ES-I3 (cell line): Measurements from ENCODE around the gene THADA.

ENCODE experiments used
- H3K36me3 ChIP-seq: 2 replicates; pipeline ENCODE4 v1.6.1; 2013; ENCODE audit warnings: mild to moderate bottlenecking, low read length, control low read depth, moderate library complexity; ENCODE audit not compliant: insufficient read depth
- H3K4me1 ChIP-seq: 2 replicates; pipeline ENCODE4 v1.6.1; 2013; ENCODE audit warnings: mild to moderate bottlenecking, control low read depth, low read length; ENCODE audit not compliant: insufficient read depth
- H3K9ac ChIP-seq: 2 replicates; pipeline ENCODE4 v1.6.1; 2013; ENCODE audit warnings: low read depth, mild to moderate bottlenecking, low read length, moderate library complexity
- H3K9me3 ChIP-seq: 2 replicates; pipeline ENCODE4 v1.6.1; 2013; ENCODE audit warnings: mild to moderate bottlenecking, low read length, moderate library complexity; ENCODE audit not compliant: control insufficient read depth, insufficient read depth

The THADA gene

GRCh38 chr2:43280994-43281393 is 314.8 kb downstream of the THADA start:
- Histone ChIP-seq H3K9ac (no peak overlapping the region), H3K9me3 (peaks cover 7% of the 10 kb centered on the region; the same call in 1 of the 2 replicates), H3K36me3 (peaks cover 3% of the 10 kb centered on the region; the same call in 1 of the 2 replicates), H3K4me1 (0 out of 2 replicates have a peak, but pooled peaks cover 3% of the 10 kb centered on the region)

DNA sequence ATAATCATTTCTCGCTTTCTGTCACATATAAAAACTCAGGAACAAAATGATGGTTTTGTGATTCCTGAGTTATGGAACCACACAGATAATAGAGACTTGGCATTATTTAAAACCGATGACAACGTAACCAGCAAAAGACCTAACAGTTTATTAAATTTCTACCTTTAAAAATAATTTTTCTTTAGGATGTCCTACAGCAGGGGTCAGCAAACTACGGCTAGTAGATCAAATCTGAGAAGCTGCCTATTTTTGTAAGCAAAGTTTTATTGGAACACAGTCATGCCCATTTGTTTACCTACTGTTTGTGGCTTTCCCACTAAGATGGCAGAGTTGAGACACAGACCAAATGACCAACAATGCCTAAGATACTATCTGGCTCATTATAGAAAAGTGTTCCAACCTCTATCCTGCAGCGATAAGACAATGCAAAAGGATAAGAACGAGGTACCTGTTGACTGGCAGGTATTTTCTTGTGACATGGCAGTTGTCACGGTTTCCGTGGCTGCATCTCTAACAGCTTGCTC is 316.5 kb downstream of the THADA start:
- Histone ChIP-seq H3K36me3 (peaks cover 3% of the 10 kb centered on the region; the same call in 1 of the 2 replicates), H3K4me1 (0 out of 2 replicates have a peak, but pooled peaks cover 3% of the 10 kb centered on the region), H3K9me3 (no peaks in the 10 kb centered on the region), H3K9ac (no peak overlapping the region)

GRCh38 chr2:43278564-43279220 is 317.1 kb downstream of the THADA start:
- 0 out of 2 replicates have a peak, but pooled peaks cover 3% of the 10 kb centered on the region for H3K36me3 ChIP-seq
- H3K9ac ChIP-seq, result no peak overlapping the region
- no peaks in the 10 kb centered on the region for H3K9me3 ChIP-seq
- 0 out of 2 replicates have a peak, but pooled peaks cover 3% of the 10 kb centered on the region for H3K4me1 ChIP-seq

- Histone ChIP-seq H3K4me1 (0 out of 2 replicates have a peak, but pooled peaks cover 3% of the 10 kb centered on the region), H3K9me3 (no peaks in the 10 kb centered on the region), H3K36me3 (no peaks in the 10 kb centered on the region), H3K9ac (no peak overlapping the region)
These were observed 318.9 kb downstream of the THADA start for GRCh38 chr2:43276962-43277391.

GRCh38 chr2:43276266-43276941 is 319.4 kb downstream of the THADA start:
- Histone ChIP-seq H3K36me3 (no peaks in the 10 kb centered on the region), H3K9ac (no peak overlapping the region), H3K4me1 (0 out of 2 replicates have a peak, but pooled peaks cover 3% of the 10 kb centered on the region), H3K9me3 (no peaks in the 10 kb centered on the region)

- no peak overlapping the region for H3K9ac ChIP-seq
- 0 out of 2 replicates have a peak, but pooled peaks cover 3% of the 10 kb centered on the region for H3K4me1 ChIP-seq
- no peaks in the 10 kb centered on the region for H3K9me3 ChIP-seq
- no peaks in the 10 kb centered on the region for H3K36me3 ChIP-seq
These were observed 321.1 kb downstream of the THADA start for GRCh38 chr2:43274721-43275120.

DNA sequence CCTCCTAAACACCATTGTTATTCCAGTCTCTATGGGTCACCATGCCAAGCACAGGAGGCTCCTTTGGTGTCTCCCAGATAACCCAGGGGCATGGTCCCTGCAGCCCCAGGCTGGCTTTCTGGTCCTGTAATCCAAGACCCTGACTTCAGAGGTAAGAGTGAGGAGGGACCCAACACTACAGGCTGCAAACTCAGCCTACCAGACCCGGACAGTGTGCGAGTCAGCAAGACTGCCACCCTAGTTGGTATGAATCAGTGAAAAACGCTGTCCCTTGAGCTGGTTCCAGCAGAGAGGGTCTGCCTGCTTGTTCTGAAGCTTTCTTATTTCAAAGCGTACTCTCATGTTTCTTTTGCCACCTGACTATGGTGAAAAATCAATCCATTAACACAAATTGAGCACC is 321.8 kb downstream of the THADA start:
- no peaks in the 10 kb centered on the region for H3K9me3 ChIP-seq
- peaks cover 3% of the 10 kb centered on the region; the same call in 1 of the 2 replicates for H3K4me1 ChIP-seq
- H3K9ac ChIP-seq, result no peak overlapping the region
- H3K36me3 ChIP-seq, result no peaks in the 10 kb centered on the region

- Histone ChIP-seq H3K9me3 (no peaks in the 10 kb centered on the region), H3K36me3 (no peaks in the 10 kb centered on the region), H3K9ac (no peak overlapping the region), H3K4me1 (peaks cover 2% of the 10 kb centered on the region; the same call in 1 of the 2 replicates)
These were observed 322.3 kb downstream of the THADA start for GRCh38 chr2:43273529-43273928.

GRCh38 chr2:43270930-43271615 is 324.8 kb downstream of the THADA start:
- Histone ChIP-seq H3K9me3 (no peaks in the 10 kb centered on the region), H3K9ac (no peak overlapping the region), H3K4me1 (no peaks in the 10 kb centered on the region; the same call in 1 of the 2 replicates), H3K36me3 (no peaks in the 10 kb centered on the region)

DNA sequence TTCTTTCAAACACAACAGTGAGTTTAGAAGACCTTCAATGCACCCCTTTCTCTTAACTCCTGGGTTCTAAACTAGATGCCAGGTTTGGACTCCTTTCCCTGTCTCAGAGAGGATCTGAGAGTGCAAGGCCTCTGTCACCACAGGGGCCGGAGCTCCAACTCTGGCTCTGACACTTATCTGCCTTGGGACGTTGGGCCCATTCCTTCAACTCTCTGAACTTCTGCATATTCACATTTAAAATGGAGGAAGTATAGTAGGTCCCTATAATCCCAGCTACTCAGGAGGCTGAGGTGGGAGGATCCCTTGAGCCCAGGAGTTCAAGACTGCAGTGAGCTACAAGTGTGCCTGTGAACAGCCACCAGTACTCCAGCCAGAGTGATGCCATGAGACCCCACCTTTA is 325.4 kb downstream of the THADA start:
- no peaks in the 10 kb centered on the region; the same call in 1 of the 2 replicates for H3K4me1 ChIP-seq
- H3K36me3 ChIP-seq, result no peaks in the 10 kb centered on the region
- no peak overlapping the region for H3K9ac ChIP-seq
- no peaks in the 10 kb centered on the region for H3K9me3 ChIP-seq

GRCh38 chr2:43269706-43270105 is 326.1 kb downstream of the THADA start:
- no peaks in the 10 kb centered on the region for H3K9me3 ChIP-seq
- no peak overlapping the region for H3K9ac ChIP-seq
- no peaks in the 10 kb centered on the region; the same call in 1 of the 2 replicates for H3K4me1 ChIP-seq
- H3K36me3 ChIP-seq, result no peaks in the 10 kb centered on the region

- Histone ChIP-seq H3K4me1 (no peaks in the 10 kb centered on the region; the same call in 1 of the 2 replicates), H3K9ac (no peak overlapping the region)
These were observed 326.7 kb downstream of the THADA start for GRCh38 chr2:43269074-43269572.

GRCh38 chr2:43268066-43268953 is 327.5 kb downstream of the THADA start:
- H3K9ac ChIP-seq, result no peak overlapping the region
- H3K9me3 ChIP-seq, result no peaks in the 10 kb centered on the region
- no peaks in the 10 kb centered on the region; the same call in 1 of the 2 replicates for H3K4me1 ChIP-seq
- no peaks in the 10 kb centered on the region for H3K36me3 ChIP-seq

More at GRCh38 chr2:43269074-43269572, 326.7 kb downstream of the THADA start:
- Histone ChIP-seq H3K36me3 (no peaks in the 10 kb centered on the region), H3K9me3 (no peaks in the 10 kb centered on the region)
